ENCODE results near the gene CCDC77.

- no peak for TF ChIP-seq CTCF (IDR thresholded peaks at IDR 0.05)
- TF ChIP-seq POLR2A (IDR thresholded peaks at IDR 0.05) = no peak
- TF ChIP-seq POLR2AphosphoS5 (IDR thresholded peaks at IDR 0.05) = no peak
Measured at GRCh38 chr12:464484-465267, 63.2 kb downstream of the CCDC77 start.
